DND-41 (cell line): Measurements from ENCODE around the gene FUZ.
A peak's percentile ranks its signal among the peaks of the same experiment; 100 is the strongest.

Experiments used
- ATAC-seq: fragments of 200-7000 bp; cut with Tn5 transposase; 3 replicates; pipeline ENCODE4 v1.9.1; 2021; ENCODE audit warnings: low read depth; ENCODE audit not compliant: insufficient read depth
- DNase-seq: peaks from one replicate; pipeline ENCODE4 v3.0.0-alpha.2; 2020
- H2AFZ ChIP-seq: 2 replicates; pipeline ENCODE4 v1.6.0; 2012; ENCODE audit warnings: low read depth, low read length
- H3K27ac ChIP-seq: 2 replicates; pipeline ENCODE4 v1.5.1; 2012; ENCODE audit warnings: low read length, inconsistent platforms
- H3K27me3 ChIP-seq: fragments of 200-600 bp; sonication (generic); 2 replicates; pipeline ENCODE4 v1.6.0; 2012; ENCODE audit warnings: low read length, mild to moderate bottlenecking, inconsistent platforms; ENCODE audit not compliant: insufficient read depth, poor library complexity
- H3K36me3 ChIP-seq: 2 replicates; pipeline ENCODE4 v1.5.1; 2012; ENCODE audit warnings: low read length, inconsistent platforms; ENCODE audit not compliant: insufficient read depth
- H3K4me1 ChIP-seq: 2 replicates; pipeline ENCODE4 v1.5.1; 2012; ENCODE audit warnings: mild to moderate bottlenecking, low read length; ENCODE audit not compliant: insufficient read depth
- H3K4me2 ChIP-seq: 2 replicates; pipeline ENCODE4 v1.6.0; 2012; ENCODE audit warnings: mild to moderate bottlenecking, moderate library complexity, low read length, inconsistent platforms; ENCODE audit not compliant: insufficient read depth
- H3K4me3 ChIP-seq, 2 experiments: fragments of 200-600 bp in 1 of 2; shearing (Covaris generic) in 1 of 2; 2 replicates each; pipeline ENCODE4 v1.5.1; 2012 to 2016; ENCODE audit warnings: inconsistent platforms in 2 of 2, low read length in 2 of 2, mild to moderate bottlenecking in 2 of 2, low read depth in 1 of 2, moderate library complexity in 1 of 2
- H3K79me2 ChIP-seq: 2 replicates; pipeline ENCODE4 v1.6.0; 2012; ENCODE audit warnings: low read length, inconsistent platforms; ENCODE audit not compliant: insufficient read depth
- H3K9ac ChIP-seq: 2 replicates; pipeline ENCODE4 v1.6.0; 2012; ENCODE audit warnings: low read depth, mild to moderate bottlenecking, inconsistent platforms, low read length, moderate library complexity
- H3K9me3 ChIP-seq: 2 replicates; pipeline ENCODE4 v1.5.1; 2012; ENCODE audit warnings: low read length, moderate library complexity, mild to moderate bottlenecking, inconsistent platforms; ENCODE audit not compliant: insufficient read depth, severe bottlenecking
- H4K20me1 ChIP-seq: 2 replicates; pipeline ENCODE4 v1.6.0; 2012; ENCODE audit warnings: low read length; ENCODE audit not compliant: insufficient read depth
- EZH2 ChIP-seq: IDR thresholded peaks from 3 replicates; pipeline ENCODE4 v1.6.1; 2012; ENCODE audit warnings: borderline replicate concordance, low read depth, mild to moderate bottlenecking, moderate library complexity, low read length, inconsistent platforms; ENCODE audit not compliant: severe bottlenecking
- TF ChIP-seq, protein P1 (sequence below): IDR thresholded peaks from 2 replicates; pipeline ENCODE4 v1.5.1; 2012; ENCODE audit warnings: borderline replicate concordance, low read length, moderate library complexity, mild to moderate bottlenecking; ENCODE audit not compliant: poor library complexity, severe bottlenecking; ENCODE audit errors: extremely low read depth

Gene FUZ

DNA sequence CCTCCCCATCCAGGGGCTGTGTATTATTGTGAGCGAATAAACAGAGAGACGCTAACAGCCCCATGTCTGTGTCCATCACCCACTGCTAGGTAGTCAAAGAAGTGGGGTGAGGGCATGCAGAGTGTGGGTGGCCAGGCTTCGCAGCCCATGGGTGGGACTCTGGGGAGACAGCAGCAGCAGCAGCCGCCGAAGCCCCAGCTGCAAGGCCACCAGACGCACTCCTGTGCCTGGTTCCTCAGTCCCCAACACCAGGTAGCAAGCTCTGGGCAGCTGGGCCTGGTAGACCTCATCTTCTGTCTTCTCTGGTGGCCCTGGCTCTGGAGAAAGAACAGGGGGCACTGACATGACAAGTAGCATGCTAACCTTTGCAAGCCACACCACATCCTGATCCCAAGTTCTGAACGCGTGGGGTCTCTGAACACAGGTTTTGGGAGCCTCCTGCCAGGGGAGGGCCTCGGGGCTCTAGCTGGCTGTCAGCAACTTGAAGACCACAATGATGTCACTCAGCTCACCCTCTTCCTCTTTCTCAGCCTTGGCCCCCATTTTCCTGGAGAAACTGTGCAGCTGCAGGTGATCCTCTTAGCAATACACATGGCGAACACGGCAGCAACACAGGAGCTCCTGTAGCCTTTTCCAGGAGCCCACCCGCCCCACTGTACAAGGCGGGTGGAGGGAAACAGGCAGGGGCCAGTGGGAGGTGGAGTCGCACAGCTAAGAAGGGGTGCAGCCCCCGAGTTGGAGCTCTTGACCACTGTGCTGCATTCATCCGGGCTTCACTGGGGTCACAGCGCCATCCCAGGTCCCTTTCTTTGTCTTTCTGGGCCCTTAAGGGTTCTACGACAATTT, 5.8 kb downstream of the FUZ start:
- Histone ChIP-seq H4K20me1 (no peaks in the 10 kb centered on the region), H3K27ac (no peak overlapping the region; the same call in 1 of the 2 replicates), H3K27me3 (no peaks in the 10 kb centered on the region), H3K36me3 (peaks cover 61% of the 10 kb centered on the region), H3K9me3 (no peaks in the 10 kb centered on the region), H3K4me1 (peaks cover 11% of the 10 kb centered on the region), H3K79me2 (peaks cover 8% of the 10 kb centered on the region), H3K9ac (no peak overlapping the region), H3K4me2 (no peak overlapping the region), H2AFZ (no peak overlapping the region), H3K4me3 (no peak overlapping the region)
- TF ChIP-seq EZH2, result no peak
- TF ChIP-seq, protein P1, sequence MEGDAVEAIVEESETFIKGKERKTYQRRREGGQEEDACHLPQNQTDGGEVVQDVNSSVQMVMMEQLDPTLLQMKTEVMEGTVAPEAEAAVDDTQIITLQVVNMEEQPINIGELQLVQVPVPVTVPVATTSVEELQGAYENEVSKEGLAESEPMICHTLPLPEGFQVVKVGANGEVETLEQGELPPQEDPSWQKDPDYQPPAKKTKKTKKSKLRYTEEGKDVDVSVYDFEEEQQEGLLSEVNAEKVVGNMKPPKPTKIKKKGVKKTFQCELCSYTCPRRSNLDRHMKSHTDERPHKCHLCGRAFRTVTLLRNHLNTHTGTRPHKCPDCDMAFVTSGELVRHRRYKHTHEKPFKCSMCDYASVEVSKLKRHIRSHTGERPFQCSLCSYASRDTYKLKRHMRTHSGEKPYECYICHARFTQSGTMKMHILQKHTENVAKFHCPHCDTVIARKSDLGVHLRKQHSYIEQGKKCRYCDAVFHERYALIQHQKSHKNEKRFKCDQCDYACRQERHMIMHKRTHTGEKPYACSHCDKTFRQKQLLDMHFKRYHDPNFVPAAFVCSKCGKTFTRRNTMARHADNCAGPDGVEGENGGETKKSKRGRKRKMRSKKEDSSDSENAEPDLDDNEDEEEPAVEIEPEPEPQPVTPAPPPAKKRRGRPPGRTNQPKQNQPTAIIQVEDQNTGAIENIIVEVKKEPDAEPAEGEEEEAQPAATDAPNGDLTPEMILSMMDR, result no peak
- DNase-seq (no peak), ATAC-seq (peak; percentile 27; the same call in 1 of the 3 replicates)

DNA sequence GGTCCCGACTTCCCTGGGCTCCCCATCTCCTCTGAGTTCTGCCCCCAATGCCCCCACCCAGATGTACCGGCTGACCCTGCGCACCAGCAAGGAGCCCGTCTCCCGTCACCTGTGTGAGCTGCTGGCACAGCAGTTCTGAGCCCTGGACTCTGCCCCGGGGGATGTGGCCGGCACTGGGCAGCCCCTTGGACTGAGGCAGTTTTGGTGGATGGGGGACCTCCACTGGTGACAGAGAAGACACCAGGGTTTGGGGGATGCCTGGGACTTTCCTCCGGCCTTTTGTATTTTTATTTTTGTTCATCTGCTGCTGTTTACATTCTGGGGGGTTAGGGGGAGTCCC, 6.5 kb downstream of the FUZ start:
- Histone ChIP-seq H3K27me3 (no peaks in the 10 kb centered on the region), H4K20me1 (no peaks in the 10 kb centered on the region), H3K4me1 (peaks cover 5% of the 10 kb centered on the region), H3K4me3 (no peak overlapping the region), H3K4me2 (no peak overlapping the region), H3K79me2 (peaks cover 4% of the 10 kb centered on the region; the same call in 1 of the 2 replicates), H3K27ac (no peak overlapping the region), H3K9ac (no peak overlapping the region), H3K9me3 (no peaks in the 10 kb centered on the region), H3K36me3 (peaks cover 67% of the 10 kb centered on the region), H2AFZ (no peak overlapping the region)
- no peak for DNase-seq
- ATAC-seq, result no peak
- TF ChIP-seq EZH2, result no peak
- TF ChIP-seq, protein P1, result no peak

DNA sequence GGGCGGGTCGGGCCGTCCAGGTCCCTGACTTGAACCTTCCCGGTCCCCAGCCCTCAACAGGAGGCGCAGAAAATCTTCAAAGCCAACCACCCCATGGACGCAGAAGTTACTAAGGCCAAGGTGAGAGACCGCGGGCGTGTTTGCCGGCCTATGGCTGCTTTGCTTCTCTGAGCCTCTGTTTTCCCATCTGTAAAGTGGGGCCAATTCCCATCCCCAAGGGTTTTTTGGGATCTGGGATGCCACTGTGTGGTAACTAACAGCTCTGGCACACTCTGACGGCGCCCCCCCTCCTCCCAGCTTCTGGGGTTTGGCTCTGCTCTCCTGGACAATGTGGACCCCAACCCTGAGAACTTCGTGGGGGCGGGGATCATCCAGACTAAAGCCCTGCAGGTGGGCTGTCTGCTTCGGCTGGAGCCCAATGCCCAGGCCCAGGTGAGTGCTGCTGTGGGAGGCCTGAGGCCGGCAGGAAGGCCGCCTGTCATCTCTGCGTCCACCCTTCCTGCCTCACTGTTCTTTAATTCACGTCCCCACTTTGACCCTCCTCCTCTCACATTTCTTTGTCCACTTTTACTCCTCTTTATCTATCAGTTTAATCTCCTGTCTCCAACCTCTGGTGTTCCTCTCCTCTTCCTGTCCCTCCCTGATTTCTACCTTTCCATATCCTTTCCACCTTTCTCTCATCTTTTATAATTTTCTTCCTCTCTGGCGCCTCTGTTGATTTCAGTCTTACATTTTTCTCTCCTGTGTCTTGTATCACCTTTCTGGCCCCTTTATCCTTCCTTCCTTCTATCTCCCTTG, 7.1 kb downstream of the FUZ start:
- peaks cover 67% of the 10 kb centered on the region for H3K36me3 ChIP-seq
- H3K4me3 ChIP-seq, result no peak overlapping the region
- no peak for TF ChIP-seq EZH2
- TF ChIP-seq, protein P1, result no peak
- H3K27me3 ChIP-seq, result no peaks in the 10 kb centered on the region
- no peaks in the 10 kb centered on the region for H4K20me1 ChIP-seq
- no peak for DNase-seq
- no peak overlapping the region for H2AFZ ChIP-seq
- H3K9ac ChIP-seq, result no peak overlapping the region
- H3K27ac ChIP-seq, result no peak overlapping the region
- H3K9me3 ChIP-seq, result no peaks in the 10 kb centered on the region
- ATAC-seq, result no peak
- no peaks in the 10 kb centered on the region for H3K4me1 ChIP-seq
- H3K79me2 ChIP-seq, result no peaks in the 10 kb centered on the region
- no peak overlapping the region for H3K4me2 ChIP-seq
